CD4-positive, alpha-beta T cell treated with Interleukin-1 beta for 1 hour (primary cell): ENCODE data around the gene PDGFD.

Source experiments
- DNase-seq, 2 donors: peaks; one replicate each; pipeline ENCODE4 v3.0.0-alpha.2; 2020 to 2022

The PDGFD gene

GRCh38 chr11:104142698-104143097 is 21.2 kb downstream of the PDGFD start:
- no peak for DNase-seq

- DNase-seq = no peak
Measured at GRCh38 chr11:104136861-104137260, 27.1 kb downstream of the PDGFD start.

DNA sequence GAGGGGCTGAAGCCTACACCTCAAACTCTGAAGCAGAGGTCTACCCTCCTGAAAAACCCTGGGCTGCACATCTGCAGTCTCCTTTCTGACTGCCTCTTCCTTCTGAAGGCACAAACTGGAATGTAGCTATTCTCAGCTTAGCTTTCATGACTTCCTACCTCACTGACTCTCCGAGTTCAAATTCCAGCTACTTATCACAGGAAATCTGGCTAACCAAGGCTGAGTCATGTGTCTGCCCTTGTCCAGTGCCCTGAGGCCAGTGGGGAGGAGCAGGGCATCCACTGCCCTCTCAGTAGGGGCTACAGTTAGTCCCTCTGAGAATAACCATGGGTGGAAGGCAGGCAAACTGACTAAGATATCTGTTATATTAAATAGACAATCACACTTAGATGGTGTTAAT is 29.2 kb downstream of the PDGFD start:
- DNase-seq = no peak

DNA sequence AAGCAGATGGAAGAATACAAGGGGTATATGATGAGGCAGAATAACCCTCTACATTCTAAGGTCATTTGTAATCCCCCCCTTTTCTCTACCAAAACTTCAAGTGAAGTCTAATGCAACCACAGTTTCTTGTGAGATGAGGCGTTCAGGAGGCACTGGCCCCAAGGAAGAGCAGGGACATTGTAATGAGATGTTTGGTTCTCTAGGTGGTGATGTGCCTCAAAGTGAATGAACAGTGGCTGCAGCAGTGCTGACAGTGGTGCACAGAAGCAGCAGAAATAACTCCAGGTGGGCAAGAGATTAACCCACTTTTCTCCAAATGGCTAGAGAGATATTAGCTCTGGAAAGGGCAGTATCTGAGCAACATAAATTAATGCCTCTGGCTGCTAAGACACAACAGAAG is 33.8 kb downstream of the PDGFD start:
- no peak for DNase-seq

DNA sequence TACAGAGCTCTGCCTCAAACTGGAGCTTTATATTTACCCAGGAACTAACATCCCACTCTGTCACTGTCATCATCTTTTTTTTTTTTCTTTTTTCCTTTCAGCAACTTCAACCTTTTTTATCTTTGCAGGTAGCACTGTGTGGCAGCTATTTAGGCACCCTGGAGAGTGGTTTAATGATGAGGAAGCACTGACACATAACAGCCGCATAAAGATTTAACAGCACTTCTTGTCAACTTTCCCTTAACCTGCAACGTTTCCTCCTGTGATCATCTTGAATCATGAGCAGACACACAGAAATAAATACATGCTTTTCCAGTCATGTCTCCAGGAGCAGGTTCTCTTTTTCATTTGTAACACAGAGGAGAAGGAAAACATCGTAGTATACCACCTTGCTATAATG is 34.8 kb downstream of the PDGFD start:
- DNase-seq = no peak

- DNase-seq = no peak
Measured at GRCh38 chr11:104127828-104128227, 36.1 kb downstream of the PDGFD start.

DNA sequence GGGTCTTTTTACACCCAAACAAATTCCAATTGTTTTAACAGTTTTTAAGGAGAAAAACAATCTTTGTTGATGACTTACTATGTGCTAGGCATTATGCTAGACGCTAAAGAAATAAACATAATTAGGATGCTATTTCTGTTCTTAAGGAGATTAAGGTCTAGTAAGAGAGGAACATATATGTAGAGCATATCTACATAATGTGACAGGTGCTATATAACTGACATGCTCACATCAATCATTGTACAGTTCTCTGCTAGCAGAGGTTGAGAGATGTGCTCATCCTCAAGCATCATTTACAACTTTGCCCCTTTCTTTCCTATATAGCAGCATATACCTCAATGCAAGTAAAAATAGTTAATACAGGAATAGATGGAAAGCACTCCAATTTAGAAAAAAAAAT is 37.5 kb downstream of the PDGFD start:
- DNase-seq = no peak

GRCh38 chr11:104124979-104125378 is 39.0 kb downstream of the PDGFD start:
- DNase-seq = no peak

DNA sequence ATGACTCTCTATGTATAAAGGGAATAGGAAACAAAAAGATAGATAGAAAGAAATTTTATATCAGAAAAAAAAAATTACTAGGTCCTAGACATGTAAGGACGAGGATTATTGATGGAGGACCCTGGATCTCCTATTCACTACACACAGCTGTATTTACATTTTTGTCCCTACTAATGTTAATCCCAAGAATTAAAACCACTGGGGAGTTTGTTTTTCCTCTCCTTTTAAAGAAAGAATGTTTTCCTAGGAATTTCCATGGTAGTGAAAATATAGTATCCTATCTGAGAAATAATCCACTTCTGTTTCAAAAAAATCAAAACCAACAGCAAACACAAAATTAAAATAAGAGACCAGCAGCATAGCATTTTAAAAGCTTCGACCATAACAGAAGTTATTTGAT is 41.1 kb downstream of the PDGFD start:
- no peak for DNase-seq

DNA sequence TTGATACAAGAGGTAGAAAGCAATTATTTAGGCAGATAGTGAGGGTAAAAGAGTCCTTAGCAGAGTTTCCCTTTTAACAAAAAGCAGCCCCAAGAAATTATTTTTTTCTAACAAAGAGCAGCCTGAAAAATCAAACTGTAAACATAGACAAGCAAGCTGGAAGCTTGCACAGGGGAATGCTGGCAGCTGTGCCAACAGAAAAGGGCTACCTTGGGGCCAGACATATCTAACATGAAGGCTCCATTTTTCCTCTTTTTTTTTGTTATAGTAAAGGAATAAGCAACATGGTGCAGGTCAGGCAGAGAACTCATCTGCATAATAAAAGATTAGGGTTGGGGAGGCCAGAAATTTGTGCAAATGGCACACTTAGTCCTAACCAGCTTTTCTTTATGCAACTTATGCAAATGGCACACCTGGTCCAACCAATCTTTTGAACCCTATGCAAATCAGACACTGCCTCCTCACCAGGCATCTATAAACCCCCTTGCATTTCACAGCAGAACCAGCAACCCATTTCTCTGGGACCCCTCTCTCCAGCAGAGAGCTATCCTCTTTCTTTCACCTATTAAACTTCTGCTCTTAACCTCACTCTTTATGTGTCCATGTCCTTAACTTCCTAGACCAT is 41.8 kb downstream of the PDGFD start:
- DNase-seq = no peak

- no peak for DNase-seq
Measured at GRCh38 chr11:104120493-104121137, 43.3 kb downstream of the PDGFD start.

- no peak for DNase-seq
Measured at GRCh38 chr11:104118105-104118744, 45.7 kb downstream of the PDGFD start.

DNA sequence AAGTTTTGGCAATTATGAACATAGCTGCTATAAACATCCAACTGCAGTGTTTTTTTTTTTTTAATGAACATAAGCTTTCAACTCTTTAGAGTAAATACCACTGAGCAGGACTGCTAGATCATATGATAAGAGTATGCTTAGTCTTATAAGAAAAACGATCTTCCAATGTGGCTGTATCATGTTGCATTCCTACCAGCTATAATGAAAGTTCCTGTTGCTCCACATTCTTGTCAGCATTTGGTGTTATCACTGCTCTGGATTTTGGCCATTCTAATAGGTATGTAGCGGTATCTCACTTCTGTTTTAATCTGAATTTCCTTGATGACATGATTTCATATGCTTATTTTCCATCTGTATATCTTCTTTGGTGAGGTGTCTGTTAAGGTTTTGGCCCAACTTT is 50.4 kb downstream of the PDGFD start:
- DNase-seq = no peak

DNA sequence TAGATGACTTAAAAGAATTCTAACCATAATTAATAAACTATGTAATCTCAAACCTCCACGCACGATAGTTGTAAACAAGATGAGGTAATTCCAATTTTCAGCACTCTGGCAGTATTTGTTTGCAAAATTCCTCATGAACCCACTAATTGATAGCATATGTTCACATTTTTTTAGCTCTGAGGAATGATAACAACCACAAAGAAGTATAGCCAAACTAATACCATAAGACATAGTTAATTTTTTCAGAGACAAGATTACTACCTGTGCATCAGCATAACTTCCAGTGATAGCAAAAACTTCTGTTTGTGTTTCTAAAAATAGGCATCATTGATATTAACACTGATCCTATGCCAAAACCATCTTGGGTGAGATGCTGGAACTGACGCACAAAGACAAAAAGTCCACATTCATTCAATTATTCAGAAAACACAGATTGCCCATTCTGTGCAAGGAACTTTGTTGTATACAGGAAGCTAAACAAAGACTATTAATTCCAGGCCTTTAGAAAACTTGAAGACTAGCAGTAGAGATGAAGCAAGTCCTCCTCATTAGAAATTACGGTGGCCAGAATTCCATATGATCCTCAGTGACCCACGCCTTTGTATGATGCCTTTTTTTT is 57.7 kb downstream of the PDGFD start:
- DNase-seq = no peak

- DNase-seq = no peak
Measured at GRCh38 chr11:104105155-104105554, 58.8 kb downstream of the PDGFD start.

DNA sequence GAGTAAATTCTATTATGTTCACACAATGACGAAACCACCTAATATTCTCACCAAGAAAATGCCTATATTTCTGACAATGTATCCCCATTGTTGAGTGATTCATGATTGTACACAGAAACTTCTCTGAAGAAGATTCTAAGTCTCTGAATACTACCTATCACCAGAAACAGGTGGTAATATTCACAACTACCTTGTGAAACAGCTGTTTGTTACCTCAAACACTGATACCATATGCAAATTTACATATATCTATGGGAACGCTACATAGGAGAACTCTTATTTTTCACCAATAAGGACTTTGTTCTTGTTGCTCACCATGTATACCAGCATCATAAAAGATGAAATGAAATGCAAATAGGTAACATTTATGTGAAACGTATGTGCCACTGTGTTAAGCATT is 59.3 kb downstream of the PDGFD start:
- no peak for DNase-seq

DNA sequence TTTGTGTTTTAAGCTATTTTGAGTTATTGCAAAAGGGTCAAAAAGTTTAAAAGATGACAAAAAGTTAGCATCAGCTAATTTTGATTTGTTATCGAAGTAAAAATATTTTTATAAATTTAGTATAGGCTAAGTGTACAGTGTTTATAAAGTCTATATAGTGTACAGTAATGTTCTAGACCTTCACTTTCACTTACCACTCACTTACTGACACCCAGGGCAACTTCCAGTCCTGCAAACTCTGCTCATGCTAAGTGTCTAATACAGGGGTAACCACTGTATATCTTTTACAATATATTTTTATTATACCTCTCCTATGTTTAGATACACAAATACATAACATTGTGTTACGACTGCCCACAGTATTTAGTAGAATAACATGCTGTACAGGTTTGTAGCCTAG is 59.7 kb downstream of the PDGFD start:
- DNase-seq = no peak

DNA sequence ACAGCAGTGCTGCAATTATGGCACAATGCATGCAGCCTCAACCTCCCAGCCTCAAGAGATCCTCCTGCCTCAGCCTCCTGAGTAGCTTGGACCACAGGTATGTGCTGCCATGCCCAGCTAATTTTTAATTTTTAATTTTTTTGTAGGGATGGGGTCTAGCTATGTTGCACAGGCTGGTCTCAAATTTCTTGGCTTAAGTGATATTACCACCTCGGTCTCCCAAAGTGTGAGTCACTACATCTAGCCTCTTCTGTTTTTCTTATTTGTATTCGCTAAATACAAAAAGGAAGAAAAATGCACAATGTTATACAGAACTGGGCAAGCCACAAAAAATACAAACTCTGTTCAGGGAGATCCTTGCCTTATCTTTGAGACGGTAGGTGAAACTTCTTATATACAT is 65.4 kb downstream of the PDGFD start:
- DNase-seq = no peak

DNA sequence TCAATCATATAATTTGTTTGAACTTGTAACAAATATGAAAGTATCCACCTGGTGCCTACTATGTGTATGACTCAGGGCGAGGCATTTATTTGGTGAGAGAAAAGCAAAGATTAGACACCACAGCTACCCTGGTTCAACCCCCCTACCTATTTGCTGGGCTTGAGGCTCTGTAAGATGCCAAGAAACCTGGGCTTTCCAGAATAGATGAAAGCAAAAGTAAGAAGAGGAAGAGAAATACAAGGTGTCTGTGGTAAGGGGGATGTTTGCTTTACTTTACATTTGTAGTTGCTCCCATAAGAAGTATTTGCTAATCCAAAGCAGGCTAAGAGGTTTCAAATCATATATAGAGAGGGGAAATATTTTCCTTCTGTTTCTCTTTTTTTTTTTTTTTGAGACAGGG is 65.8 kb downstream of the PDGFD start:
- DNase-seq = no peak

- no peak for DNase-seq
Measured at GRCh38 chr11:104096900-104097299, 67.0 kb downstream of the PDGFD start.

GRCh38 chr11:104095791-104096190 is 68.2 kb downstream of the PDGFD start:
- DNase-seq = no peak

DNA sequence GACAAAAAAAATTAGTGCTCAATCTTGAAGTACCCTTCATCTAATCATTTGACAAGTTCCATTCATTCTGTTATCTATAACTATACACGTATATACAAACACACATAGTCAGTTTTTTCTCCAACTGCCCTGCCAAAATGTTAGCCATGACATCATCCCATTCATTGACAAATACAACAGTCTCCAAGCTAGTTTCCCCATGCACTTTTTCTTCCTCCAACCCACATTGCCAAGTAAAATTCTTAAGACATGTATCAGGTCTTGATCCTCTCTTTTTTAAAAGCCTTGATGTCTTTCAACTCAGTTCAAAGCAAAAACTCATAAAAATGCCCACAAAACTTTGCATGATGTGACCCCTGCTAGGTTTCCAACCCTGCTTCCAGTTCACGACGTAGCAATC is 69.4 kb downstream of the PDGFD start:
- no peak for DNase-seq

GRCh38 chr11:104093426-104094280 is 70.3 kb downstream of the PDGFD start:
- no peak for DNase-seq
